Measurements from ENCODE around the gene YKT6.

DNA sequence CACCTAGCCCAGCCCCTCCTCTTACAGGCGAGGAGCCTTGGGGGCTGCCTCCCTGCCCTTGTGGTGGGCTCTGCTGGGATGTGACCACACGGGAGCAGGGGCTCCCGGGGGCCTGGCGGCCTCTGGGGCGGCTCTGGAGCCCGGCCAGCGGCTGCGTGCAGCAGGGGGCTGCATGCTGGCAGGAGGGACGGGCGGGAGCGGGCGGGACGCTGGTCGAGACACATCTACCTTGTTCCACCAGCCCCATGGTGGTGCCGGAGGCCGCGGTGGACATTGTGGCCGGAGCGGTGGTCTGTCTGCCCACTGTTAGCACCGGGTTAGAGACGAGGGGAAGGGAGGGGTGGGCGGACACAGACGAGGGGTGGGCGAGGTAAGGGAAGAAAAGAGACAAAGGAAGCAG lies 38.6 kb downstream of the YKT6 start:
- TF ChIP-seq, protein P1, sequence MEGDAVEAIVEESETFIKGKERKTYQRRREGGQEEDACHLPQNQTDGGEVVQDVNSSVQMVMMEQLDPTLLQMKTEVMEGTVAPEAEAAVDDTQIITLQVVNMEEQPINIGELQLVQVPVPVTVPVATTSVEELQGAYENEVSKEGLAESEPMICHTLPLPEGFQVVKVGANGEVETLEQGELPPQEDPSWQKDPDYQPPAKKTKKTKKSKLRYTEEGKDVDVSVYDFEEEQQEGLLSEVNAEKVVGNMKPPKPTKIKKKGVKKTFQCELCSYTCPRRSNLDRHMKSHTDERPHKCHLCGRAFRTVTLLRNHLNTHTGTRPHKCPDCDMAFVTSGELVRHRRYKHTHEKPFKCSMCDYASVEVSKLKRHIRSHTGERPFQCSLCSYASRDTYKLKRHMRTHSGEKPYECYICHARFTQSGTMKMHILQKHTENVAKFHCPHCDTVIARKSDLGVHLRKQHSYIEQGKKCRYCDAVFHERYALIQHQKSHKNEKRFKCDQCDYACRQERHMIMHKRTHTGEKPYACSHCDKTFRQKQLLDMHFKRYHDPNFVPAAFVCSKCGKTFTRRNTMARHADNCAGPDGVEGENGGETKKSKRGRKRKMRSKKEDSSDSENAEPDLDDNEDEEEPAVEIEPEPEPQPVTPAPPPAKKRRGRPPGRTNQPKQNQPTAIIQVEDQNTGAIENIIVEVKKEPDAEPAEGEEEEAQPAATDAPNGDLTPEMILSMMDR (IDR thresholded peaks at IDR 0.05; ENCODE audit: low read depth, low read length) = no peak
- TF ChIP-seq EZH2phosphoT487 (IDR thresholded peaks at IDR 0.05; ENCODE audit: low read depth) = no peak
